GM06990 (cell line): ENCODE measurements around the gene CALML5.

Experiments used
- DNase-seq: peaks from one replicate; pipeline ENCODE4 v3.0.0-alpha.2; 2011; ENCODE audit not compliant: insufficient read length; ENCODE audit errors: extremely low read depth
- H3K27me3 ChIP-seq: replicated peaks from 2 replicates; pipeline ENCODE4 v1.6.0; 2011; ENCODE audit warnings: low read length; ENCODE audit not compliant: control insufficient read depth, insufficient read depth
- H3K36me3 ChIP-seq: 2 replicates; pipeline ENCODE4 v1.5.1; 2011; ENCODE audit warnings: low read length; ENCODE audit not compliant: control insufficient read depth, insufficient read depth
- H3K4me3 ChIP-seq: replicated peaks from 2 replicates; pipeline ENCODE4 v1.5.1; 2011; ENCODE audit warnings: low read depth, mild to moderate bottlenecking, control low read depth, low read length
- CTCF ChIP-seq: IDR thresholded peaks from 2 replicates; pipeline ENCODE4 v1.5.1; 2011; ENCODE audit warnings: low read length, control low read depth, mild to moderate bottlenecking, inconsistent platforms; ENCODE audit not compliant: insufficient read depth, poor library complexity, severe bottlenecking

CALML5 gene

GRCh38 chr10:5503477-5503835, 4.1 kb upstream of the CALML5 start:
- Histone ChIP-seq H3K27me3 (peaks cover 7% of the 10 kb centered on the region), H3K36me3 (no peaks in the 10 kb centered on the region), H3K4me3 (no peak overlapping the region)
- DNase-seq, result no peak
- TF ChIP-seq CTCF, result no peak

GRCh38 chr10:5502571-5503476, 3.5 kb upstream of the CALML5 start:
- DNase-seq, result no peak
- no peak for TF ChIP-seq CTCF
- Histone ChIP-seq H3K4me3 (no peak overlapping the region), H3K27me3 (peaks cover 7% of the 10 kb centered on the region), H3K36me3 (no peaks in the 10 kb centered on the region)

GRCh38 chr10:5502061-5502521, 2.7 kb upstream of the CALML5 start:
- no peak overlapping the region for H3K4me3 ChIP-seq
- H3K36me3 ChIP-seq, result no peaks in the 10 kb centered on the region

GRCh38 chr10:5500910-5501309, 1.5 kb upstream of the CALML5 start:
- peaks cover 4% of the 10 kb centered on the region for H3K27me3 ChIP-seq
- DNase-seq, result no peak
- TF ChIP-seq CTCF, result no peak
- no peak overlapping the region for H3K4me3 ChIP-seq
- H3K36me3 ChIP-seq, result no peaks in the 10 kb centered on the region

More at GRCh38 chr10:5502061-5502521, 2.7 kb upstream of the CALML5 start:
- no peak for TF ChIP-seq CTCF
- no peak for DNase-seq
- peaks cover 7% of the 10 kb centered on the region for H3K27me3 ChIP-seq

- TF ChIP-seq CTCF, result no peak
- DNase-seq, result no peak
These were observed 846 bp upstream of the CALML5 start for GRCh38 chr10:5500162-5500670.

More at GRCh38 chr10:5500162-5500670, 846 bp upstream of the CALML5 start:
- Histone ChIP-seq H3K4me3 (no peak overlapping the region), H3K36me3 (no peaks in the 10 kb centered on the region), H3K27me3 (peaks cover 4% of the 10 kb centered on the region)
